Measurements from ENCODE around the gene AMDHD1. TPM values are rescaled to one million over a fixed set of nuclear protein-coding genes. Genes with fewer than 3 reads are reported as not detected.

Gene AMDHD1
- total and polyA plus RNA-seq, 2 donors (not counting 3 experiments of a cell fraction or from before 2014, with no cell fraction given), result not detected

GRCh38 chr12:95980437-95980836 lies 37.3 kb downstream of the AMDHD1 start:
- FAIRE-seq (no peak), DNase-seq (ENCODE audit: low read depth, low spot score) (no peak)
- no peaks in the 10 kb centered on the region for H3K79me2 ChIP-seq (ENCODE audit: control insufficient read depth, insufficient read depth, low read length)
- H3K4me1 ChIP-seq (ENCODE audit: control insufficient read depth, extremely low read depth, insufficient read depth, low read length), result no peaks in the 10 kb centered on the region
- no peaks in the 10 kb centered on the region for H4K20me1 ChIP-seq (replicated peaks; ENCODE audit: control insufficient read depth, extremely low read depth, insufficient read depth, low read length)
- no peak overlapping the region for H3K4me2 ChIP-seq (ENCODE audit: insufficient read depth, low read length)
- CTCF ChIA-PET, result interaction anchor here (1.2 to 1.7 kb wide), 3 partner anchors 18 to 62 kb away, joined by 4 to 7 read pairs (median 6); no protein-coding TSS in a partner anchor
- peaks cover 4 to 16% of the 10 kb centered on the region in 2 experiments for H3K27me3 ChIP-seq (ENCODE audit: control insufficient read depth in 2 of 2, insufficient read depth in 2 of 2, low read length in 2 of 2)
- no peak overlapping the region for H2AFZ ChIP-seq (ENCODE audit: low read depth, low read length)
- no TSS peak for BruUV-seq (replicated peaks)
- H3K9me1 ChIP-seq (replicated peaks; ENCODE audit: control insufficient read depth, extremely low read depth, insufficient read depth, low read length), result no peaks in the 10 kb centered on the region
- H3K9ac ChIP-seq (replicated peaks; ENCODE audit: extremely low read depth, insufficient read depth, low read length), result no peak overlapping the region
- POLR2A ChIA-PET, result no interaction called here
- no peak overlapping the region for H3K4me3 ChIP-seq (replicated peaks in 1 of 3; ENCODE audit: insufficient read depth in 1 of 3, low read depth in 1 of 3, low read length in 3 of 3)
- no peak overlapping the region for H3K27ac ChIP-seq (ENCODE audit: insufficient read depth, low read depth, low read length)
- TF ChIP-seq FOS (IDR thresholded peaks at IDR 0.05; ENCODE audit: borderline replicate concordance, insufficient read depth, low read length) (no peak), GATA2 (IDR thresholded peaks at IDR 0.05; ENCODE audit: insufficient read depth, insufficient read length, low read depth, low read length) (no peak), POLR2A (IDR thresholded peaks at IDR 0.05; ENCODE audit: low read depth, low read length) (no peak), JUN (IDR thresholded peaks at IDR 0.05; ENCODE audit: borderline replicate concordance, insufficient read depth, insufficient read length, low read depth) (no peak), MYC (IDR thresholded peaks at IDR 0.05; ENCODE audit: low read depth, low read length) (no peak), POLR2AphosphoS5 (IDR thresholded peaks at IDR 0.05; ENCODE audit: insufficient read depth, low read depth, low read length) (no peak), EZH2 (IDR thresholded peaks at IDR 0.05; ENCODE audit: borderline replicate concordance, low read depth, low read length, severe bottlenecking) (no peak)
- TF ChIP-seq, protein P1, sequence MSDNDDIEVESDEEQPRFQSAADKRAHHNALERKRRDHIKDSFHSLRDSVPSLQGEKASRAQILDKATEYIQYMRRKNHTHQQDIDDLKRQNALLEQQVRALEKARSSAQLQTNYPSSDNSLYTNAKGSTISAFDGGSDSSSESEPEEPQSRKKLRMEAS (IDR thresholded peaks at IDR 0.05; ENCODE audit: insufficient read depth, insufficient read length), result no peak
- TF ChIP-seq, protein P2, sequence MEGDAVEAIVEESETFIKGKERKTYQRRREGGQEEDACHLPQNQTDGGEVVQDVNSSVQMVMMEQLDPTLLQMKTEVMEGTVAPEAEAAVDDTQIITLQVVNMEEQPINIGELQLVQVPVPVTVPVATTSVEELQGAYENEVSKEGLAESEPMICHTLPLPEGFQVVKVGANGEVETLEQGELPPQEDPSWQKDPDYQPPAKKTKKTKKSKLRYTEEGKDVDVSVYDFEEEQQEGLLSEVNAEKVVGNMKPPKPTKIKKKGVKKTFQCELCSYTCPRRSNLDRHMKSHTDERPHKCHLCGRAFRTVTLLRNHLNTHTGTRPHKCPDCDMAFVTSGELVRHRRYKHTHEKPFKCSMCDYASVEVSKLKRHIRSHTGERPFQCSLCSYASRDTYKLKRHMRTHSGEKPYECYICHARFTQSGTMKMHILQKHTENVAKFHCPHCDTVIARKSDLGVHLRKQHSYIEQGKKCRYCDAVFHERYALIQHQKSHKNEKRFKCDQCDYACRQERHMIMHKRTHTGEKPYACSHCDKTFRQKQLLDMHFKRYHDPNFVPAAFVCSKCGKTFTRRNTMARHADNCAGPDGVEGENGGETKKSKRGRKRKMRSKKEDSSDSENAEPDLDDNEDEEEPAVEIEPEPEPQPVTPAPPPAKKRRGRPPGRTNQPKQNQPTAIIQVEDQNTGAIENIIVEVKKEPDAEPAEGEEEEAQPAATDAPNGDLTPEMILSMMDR (IDR thresholded peaks at IDR 0.05; ENCODE audit: extremely low read depth in 1 of 2, insufficient read depth in 1 of 2, low read depth in 1 of 2, low read length in 2 of 2), result no peak
- intact Hi-C loops (cut with micrococcal nuclease), result no loop called here
- dilution Hi-C loops (cut with MboI; ENCODE audit: extremely low pct_ligation_motif_present, low sequenced_read_pairs), result no loop called here
- no peaks in the 10 kb centered on the region for H3K9me3 ChIP-seq (replicated peaks; ENCODE audit: control insufficient read depth, insufficient read depth, low read length)
- H3K36me3 ChIP-seq (ENCODE audit: control insufficient read depth in 2 of 2, extremely low read depth in 1 of 2, insufficient read depth in 2 of 2, low read length in 2 of 2), result no peaks in the 10 kb centered on the region
